HEK293 (cell line): ENCODE measurements around the gene FGR.

ENCODE experiments used
- SETDB1 ChIP-seq: IDR thresholded peaks from one replicate; pipeline ENCODE4 v1.6.1; 2017; ENCODE audit warnings: mild to moderate bottlenecking, low read length, moderate library complexity, mixed read lengths; ENCODE audit not compliant: insufficient read length
- ZBTB1 ChIP-seq: fragments of 450-650 bp; formaldehyde crosslinking; IDR thresholded peaks from 2 replicates; pipeline ENCODE4 v1.5.1; 2016; ENCODE audit warnings: missing biosample characterization, missing genetic modification characterization
- ZBTB17 ChIP-seq: fragments of 450-650 bp; formaldehyde crosslinking; IDR thresholded peaks from 2 replicates; pipeline ENCODE4 v1.5.1; 2016; ENCODE audit warnings: missing biosample characterization, missing genetic modification characterization
- ZBTB8A ChIP-seq: fragments of 450-650 bp; formaldehyde crosslinking; IDR thresholded peaks from 2 replicates; pipeline ENCODE4 v1.5.1; 2016; ENCODE audit warnings: missing biosample characterization, missing genetic modification characterization
- ZNF629 ChIP-seq: fragments of 450-650 bp; formaldehyde crosslinking; IDR thresholded peaks from 2 replicates; pipeline ENCODE4 v1.5.1; 2017; ENCODE audit warnings: missing biosample characterization, missing genetic modification characterization
- TF ChIP-seq, protein P1 (sequence below): fragments of 450-650 bp; formaldehyde crosslinking; IDR thresholded peaks from 2 replicates; pipeline ENCODE4 v1.5.1; 2016; ENCODE audit warnings: missing biosample characterization, missing genetic modification characterization
- TF ChIP-seq, protein P2 (sequence below): fragments of 450-650 bp; formaldehyde crosslinking; IDR thresholded peaks from 2 replicates; pipeline ENCODE4 v1.5.1; 2016; ENCODE audit warnings: missing biosample characterization, missing genetic modification characterization

DNA sequence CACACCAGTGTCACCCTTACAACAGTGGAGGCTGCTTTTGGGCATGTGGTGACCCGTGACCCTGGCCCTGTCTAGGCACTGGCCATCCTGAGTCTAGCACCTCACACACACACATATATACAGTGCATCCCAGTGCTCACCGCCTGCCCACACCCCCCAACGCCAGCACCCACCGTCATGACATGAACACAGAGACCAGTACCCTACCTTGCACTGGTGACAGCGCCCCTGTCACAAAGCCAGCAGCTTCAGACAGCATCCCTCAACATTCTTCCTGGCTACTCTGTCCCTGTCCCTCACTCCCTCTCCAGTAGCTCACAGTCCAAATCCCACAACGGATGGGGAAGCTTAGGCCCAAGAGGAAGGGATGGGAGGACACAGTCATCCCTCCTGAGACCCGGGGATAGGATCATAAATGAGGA, 58.2 kb downstream of the FGR start:
- TF ChIP-seq SETDB1 (no peak), ZBTB8A (tag by site-specific recombination) (no peak), ZBTB1 (tag by site-specific recombination) (no peak), ZBTB17 (tag by site-specific recombination) (no peak), ZNF629 (tag by site-specific recombination) (no peak)
- TF ChIP-seq, protein P1, sequence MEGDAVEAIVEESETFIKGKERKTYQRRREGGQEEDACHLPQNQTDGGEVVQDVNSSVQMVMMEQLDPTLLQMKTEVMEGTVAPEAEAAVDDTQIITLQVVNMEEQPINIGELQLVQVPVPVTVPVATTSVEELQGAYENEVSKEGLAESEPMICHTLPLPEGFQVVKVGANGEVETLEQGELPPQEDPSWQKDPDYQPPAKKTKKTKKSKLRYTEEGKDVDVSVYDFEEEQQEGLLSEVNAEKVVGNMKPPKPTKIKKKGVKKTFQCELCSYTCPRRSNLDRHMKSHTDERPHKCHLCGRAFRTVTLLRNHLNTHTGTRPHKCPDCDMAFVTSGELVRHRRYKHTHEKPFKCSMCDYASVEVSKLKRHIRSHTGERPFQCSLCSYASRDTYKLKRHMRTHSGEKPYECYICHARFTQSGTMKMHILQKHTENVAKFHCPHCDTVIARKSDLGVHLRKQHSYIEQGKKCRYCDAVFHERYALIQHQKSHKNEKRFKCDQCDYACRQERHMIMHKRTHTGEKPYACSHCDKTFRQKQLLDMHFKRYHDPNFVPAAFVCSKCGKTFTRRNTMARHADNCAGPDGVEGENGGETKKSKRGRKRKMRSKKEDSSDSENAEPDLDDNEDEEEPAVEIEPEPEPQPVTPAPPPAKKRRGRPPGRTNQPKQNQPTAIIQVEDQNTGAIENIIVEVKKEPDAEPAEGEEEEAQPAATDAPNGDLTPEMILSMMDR (tag by site-specific recombination) = no peak
- TF ChIP-seq, protein P2, sequence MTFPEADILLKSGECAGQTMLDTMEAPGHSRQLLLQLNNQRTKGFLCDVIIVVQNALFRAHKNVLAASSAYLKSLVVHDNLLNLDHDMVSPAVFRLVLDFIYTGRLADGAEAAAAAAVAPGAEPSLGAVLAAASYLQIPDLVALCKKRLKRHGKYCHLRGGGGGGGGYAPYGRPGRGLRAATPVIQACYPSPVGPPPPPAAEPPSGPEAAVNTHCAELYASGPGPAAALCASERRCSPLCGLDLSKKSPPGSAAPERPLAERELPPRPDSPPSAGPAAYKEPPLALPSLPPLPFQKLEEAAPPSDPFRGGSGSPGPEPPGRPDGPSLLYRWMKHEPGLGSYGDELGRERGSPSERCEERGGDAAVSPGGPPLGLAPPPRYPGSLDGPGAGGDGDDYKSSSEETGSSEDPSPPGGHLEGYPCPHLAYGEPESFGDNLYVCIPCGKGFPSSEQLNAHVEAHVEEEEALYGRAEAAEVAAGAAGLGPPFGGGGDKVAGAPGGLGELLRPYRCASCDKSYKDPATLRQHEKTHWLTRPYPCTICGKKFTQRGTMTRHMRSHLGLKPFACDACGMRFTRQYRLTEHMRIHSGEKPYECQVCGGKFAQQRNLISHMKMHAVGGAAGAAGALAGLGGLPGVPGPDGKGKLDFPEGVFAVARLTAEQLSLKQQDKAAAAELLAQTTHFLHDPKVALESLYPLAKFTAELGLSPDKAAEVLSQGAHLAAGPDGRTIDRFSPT (tag by site-specific recombination) = 0 out of 2 replicates have a peak, but pooled peaks have one; percentile 17
